ENCODE data around the gene AKR1C8. TPM values are rescaled to one million over a fixed set of nuclear protein-coding genes. Genes with fewer than 3 reads are reported as not detected.

Gene AKR1C8
- total RNA-seq, 1 donor from 2014 or later = not detected

DNA sequence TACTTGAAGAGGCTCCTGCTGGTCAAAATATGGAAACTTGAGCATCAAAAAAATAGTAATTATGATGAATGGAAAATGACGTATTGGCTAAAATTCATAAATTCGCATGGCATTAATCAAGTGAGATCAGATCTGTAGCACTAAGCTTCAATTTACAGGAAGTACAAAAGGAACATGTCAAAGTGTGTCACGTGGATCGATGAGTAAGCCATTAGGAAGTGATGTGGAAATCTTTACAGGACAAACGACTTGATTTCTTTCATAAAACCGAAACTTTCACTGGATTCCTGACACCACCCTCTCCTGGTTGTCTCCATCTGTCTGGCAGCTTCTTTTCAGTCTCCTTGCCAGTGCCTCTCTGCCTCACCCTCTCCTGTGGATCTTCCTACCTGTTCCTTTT is 25.8 kb downstream of the AKR1C8 start:
- DNase-seq (ENCODE audit: low spot score in 2 of 2) = no peak
- Histone ChIP-seq H3K4me3 (no peak overlapping the region), H3K4me1 (no peaks in the 10 kb centered on the region), H3K9me3 (peaks cover 4 to 5% of the 10 kb centered on the region in 2 donors), H3K27ac (no peak overlapping the region), H3K27me3 (no peaks in the 10 kb centered on the region), H3K36me3 (no peaks in the 10 kb centered on the region)
- TF ChIP-seq, protein P1, sequence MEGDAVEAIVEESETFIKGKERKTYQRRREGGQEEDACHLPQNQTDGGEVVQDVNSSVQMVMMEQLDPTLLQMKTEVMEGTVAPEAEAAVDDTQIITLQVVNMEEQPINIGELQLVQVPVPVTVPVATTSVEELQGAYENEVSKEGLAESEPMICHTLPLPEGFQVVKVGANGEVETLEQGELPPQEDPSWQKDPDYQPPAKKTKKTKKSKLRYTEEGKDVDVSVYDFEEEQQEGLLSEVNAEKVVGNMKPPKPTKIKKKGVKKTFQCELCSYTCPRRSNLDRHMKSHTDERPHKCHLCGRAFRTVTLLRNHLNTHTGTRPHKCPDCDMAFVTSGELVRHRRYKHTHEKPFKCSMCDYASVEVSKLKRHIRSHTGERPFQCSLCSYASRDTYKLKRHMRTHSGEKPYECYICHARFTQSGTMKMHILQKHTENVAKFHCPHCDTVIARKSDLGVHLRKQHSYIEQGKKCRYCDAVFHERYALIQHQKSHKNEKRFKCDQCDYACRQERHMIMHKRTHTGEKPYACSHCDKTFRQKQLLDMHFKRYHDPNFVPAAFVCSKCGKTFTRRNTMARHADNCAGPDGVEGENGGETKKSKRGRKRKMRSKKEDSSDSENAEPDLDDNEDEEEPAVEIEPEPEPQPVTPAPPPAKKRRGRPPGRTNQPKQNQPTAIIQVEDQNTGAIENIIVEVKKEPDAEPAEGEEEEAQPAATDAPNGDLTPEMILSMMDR (IDR thresholded peaks at IDR 0.05) = no peak
- intact Hi-C loops (cut with DNase I) = no loop called here

DNA sequence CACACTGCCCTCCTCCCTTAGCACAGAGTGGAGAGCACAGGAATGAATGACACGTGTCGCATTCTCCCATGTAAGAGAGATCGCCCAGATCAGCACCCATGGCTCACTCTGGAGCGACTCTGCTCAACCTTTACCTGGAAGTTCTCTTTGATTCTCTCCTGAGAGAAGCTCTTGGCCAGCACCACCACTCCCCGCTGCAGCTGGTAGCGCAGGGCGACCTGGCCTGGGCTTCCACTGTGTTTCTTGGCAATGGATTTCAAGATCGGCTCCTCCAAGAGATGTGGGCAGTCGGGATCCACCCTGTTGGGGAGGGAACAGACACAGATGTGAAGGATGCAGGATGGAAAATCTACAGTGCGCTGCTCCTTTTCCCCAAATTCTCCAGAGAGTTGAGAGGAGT is 27.4 kb downstream of the AKR1C8 start:
- no peak overlapping the region for H3K4me3 ChIP-seq
- no peak for DNase-seq (ENCODE audit: low spot score in 2 of 2)
- no peaks in the 10 kb centered on the region for H3K9me3 ChIP-seq
- H3K27me3 ChIP-seq = no peaks in the 10 kb centered on the region
- H3K27ac ChIP-seq = no peak overlapping the region
- no peaks in the 10 kb centered on the region for H3K36me3 ChIP-seq
- TF ChIP-seq, protein P1 (IDR thresholded peaks at IDR 0.05) = no peak
- no peaks in the 10 kb centered on the region for H3K4me1 ChIP-seq
- intact Hi-C loops (cut with DNase I) = no loop called here

DNA sequence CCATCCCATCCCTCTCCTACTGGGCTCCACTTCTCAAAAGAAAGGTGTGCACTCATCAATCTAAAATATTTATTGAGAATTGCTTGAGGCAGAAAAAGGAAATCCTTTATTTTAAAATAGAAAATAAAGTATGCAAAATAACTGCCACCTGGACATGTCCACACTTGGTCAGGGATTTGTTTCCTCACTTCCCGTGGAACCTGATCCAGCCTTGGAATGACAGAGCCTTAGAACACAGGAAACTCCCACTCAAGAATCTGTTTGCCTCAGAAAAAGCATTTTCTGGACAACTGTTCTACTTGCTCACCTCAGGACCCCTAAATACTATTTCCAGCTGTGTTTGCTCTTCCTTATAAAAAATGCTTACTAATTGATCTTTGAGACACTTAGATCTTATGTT is 29.0 kb downstream of the AKR1C8 start:
- intact Hi-C loops (cut with DNase I) = no loop called here
- Histone ChIP-seq H3K4me1 (no peaks in the 10 kb centered on the region), H3K27ac (no peak overlapping the region), H3K36me3 (no peaks in the 10 kb centered on the region), H3K4me3 (no peak overlapping the region), H3K27me3 (no peaks in the 10 kb centered on the region), H3K9me3 (no peaks in the 10 kb centered on the region)
- no peak for DNase-seq (ENCODE audit: low spot score in 2 of 2)
- TF ChIP-seq, protein P1 (IDR thresholded peaks at IDR 0.05) = no peak

DNA sequence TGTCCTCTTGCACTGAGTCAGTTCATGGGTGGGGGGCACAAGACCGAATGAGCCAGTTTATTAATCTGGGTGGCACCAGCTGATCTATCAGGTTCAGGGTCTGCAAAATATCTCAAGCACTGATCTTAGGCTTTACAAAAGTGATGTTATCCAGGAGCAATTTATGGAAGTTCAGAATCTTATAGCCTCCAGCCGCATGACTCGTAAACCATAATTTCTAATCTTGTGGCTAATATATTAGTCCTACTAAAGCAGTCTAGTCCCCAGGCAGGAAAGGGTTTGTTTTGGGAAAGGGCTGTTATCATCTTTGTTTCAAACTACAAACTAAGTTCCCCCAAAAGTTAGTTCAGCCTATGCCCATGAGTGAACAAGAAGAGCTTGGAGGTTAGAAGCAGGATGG is 33.9 kb downstream of the AKR1C8 start:
- H3K4me1 ChIP-seq = no peaks in the 10 kb centered on the region
- no peak overlapping the region for H3K4me3 ChIP-seq
- no peaks in the 10 kb centered on the region for H3K27me3 ChIP-seq
- no peak overlapping the region for H3K27ac ChIP-seq
- intact Hi-C loops (cut with DNase I) = no loop called here
- no peaks in the 10 kb centered on the region for H3K36me3 ChIP-seq
- H3K9me3 ChIP-seq = no peaks in the 10 kb centered on the region
- DNase-seq (ENCODE audit: low spot score in 2 of 2) = no peak
- TF ChIP-seq, protein P1 (IDR thresholded peaks at IDR 0.05) = no peak

DNA sequence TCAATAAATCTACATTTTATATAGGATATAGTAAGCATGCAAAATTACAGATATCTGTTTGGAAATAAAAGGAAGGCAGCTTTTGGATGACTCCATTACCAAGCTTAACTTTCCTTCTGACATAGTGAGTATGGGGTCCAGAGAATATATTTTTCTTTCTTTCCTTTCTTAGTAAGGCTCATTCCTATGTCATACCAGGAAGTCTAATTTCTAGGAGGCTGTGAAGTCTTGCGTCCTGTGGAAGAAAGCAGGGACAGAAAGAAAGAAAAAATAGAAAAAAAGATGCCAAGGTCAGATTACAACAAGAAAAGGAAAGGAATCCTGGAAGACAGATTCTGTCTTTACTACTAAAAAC is 36.3 kb downstream of the AKR1C8 start:
- Histone ChIP-seq H3K36me3 (no peaks in the 10 kb centered on the region), H3K4me3 (no peak overlapping the region), H3K9me3 (no peaks in the 10 kb centered on the region), H3K27ac (no peak overlapping the region), H3K27me3 (no peaks in the 10 kb centered on the region), H3K4me1 (no peaks in the 10 kb centered on the region)
- TF ChIP-seq, protein P1 (IDR thresholded peaks at IDR 0.05) = no peak
- intact Hi-C loops (cut with DNase I) = no loop called here
- DNase-seq (ENCODE audit: low spot score in 2 of 2) = no peak

DNA sequence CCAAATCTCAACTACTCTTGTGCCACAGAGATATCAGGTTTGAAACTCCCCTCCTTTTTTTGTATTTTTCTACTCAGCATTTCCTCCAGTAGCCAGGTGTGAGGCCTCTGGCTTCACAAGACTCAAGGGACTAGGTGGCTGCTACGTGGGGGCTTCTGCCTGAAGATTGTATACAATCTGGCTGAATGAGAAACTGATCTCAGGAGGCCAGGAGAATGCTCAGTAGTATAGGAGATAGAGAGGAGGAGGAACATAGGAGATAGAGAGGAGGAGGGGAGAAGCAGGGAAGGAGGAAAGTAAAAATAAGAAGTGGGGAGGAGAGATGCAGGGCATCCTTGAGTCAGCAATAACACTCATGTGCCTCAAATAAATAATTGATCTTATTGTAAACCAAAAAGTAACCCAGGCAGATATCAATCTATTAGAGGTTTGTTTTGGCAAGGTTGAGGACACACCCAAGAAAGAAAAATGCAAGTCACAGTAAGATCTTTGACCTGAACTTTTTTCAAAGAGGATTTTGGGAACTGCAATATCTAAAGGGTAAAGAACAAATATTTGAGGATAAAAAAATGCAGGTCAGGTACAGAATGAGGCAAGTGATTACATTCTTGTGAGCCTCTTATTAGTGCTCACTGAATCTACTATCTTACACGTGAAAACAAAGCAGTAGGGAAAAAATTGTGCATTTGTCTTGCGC is 36.8 kb downstream of the AKR1C8 start:
- H3K9me3 ChIP-seq = no peaks in the 10 kb centered on the region
- DNase-seq (ENCODE audit: low spot score in 2 of 2) = no peak
- no peaks in the 10 kb centered on the region for H3K36me3 ChIP-seq
- no peak overlapping the region for H3K4me3 ChIP-seq
- intact Hi-C loops (cut with DNase I) = no loop called here
- no peaks in the 10 kb centered on the region for H3K4me1 ChIP-seq
- H3K27me3 ChIP-seq = no peaks in the 10 kb centered on the region
- no peak overlapping the region for H3K27ac ChIP-seq
- TF ChIP-seq, protein P1 (IDR thresholded peaks at IDR 0.05) = no peak

Data from ascending aorta (tissue), 2 donors.